Endodermal cell (in vitro differentiated cells): ENCODE data around the gene SFXN1. TPM values are rescaled to one million over a fixed set of nuclear protein-coding genes. Genes with fewer than 3 reads are reported as not detected.

Experiments used
- DNase-seq: peaks from one replicate; pipeline ENCODE4 v3.0.0-alpha.2; 2017
- H3K27ac ChIP-seq: 2 replicates; pipeline ENCODE4 v1.5.1; 2013; ENCODE audit warnings: mild to moderate bottlenecking, low read depth, low read length, moderate library complexity
- H3K27me3 ChIP-seq: 2 replicates; pipeline ENCODE4 v1.6.1; 2013; ENCODE audit warnings: mild to moderate bottlenecking, low read length, moderate library complexity; ENCODE audit not compliant: insufficient read depth, control insufficient read depth, poor library complexity, severe bottlenecking
- H3K36me3 ChIP-seq: 2 replicates; pipeline ENCODE4 v1.7.0; 2013; ENCODE audit warnings: mild to moderate bottlenecking, low read length, moderate library complexity; ENCODE audit not compliant: control insufficient read depth, insufficient read depth
- H3K4me1 ChIP-seq: one replicate; pipeline ENCODE4 v1.7.0; 2013; ENCODE audit warnings: low read length; ENCODE audit not compliant: control insufficient read depth, insufficient read depth
- H3K4me3 ChIP-seq: 2 replicates; pipeline ENCODE4 v1.5.1; 2013; ENCODE audit warnings: mild to moderate bottlenecking, low read length, moderate library complexity
- H3K9ac ChIP-seq: 2 replicates; pipeline ENCODE4 v1.6.1; 2013; ENCODE audit warnings: mild to moderate bottlenecking, low read length, moderate library complexity; ENCODE audit not compliant: poor library complexity, severe bottlenecking; ENCODE audit errors: extremely low read depth
- H3K9me3 ChIP-seq: 2 replicates; pipeline ENCODE4 v1.6.1; 2013; ENCODE audit warnings: mild to moderate bottlenecking, low read length, moderate library complexity; ENCODE audit not compliant: control insufficient read depth
- H3K27ac Mint-ChIP-seq: 2 replicates; pipeline ENCODE4 v1.8.0; 2020; ENCODE audit warnings: mixed read lengths
- H3K27me3 Mint-ChIP-seq: 2 replicates; pipeline ENCODE4 v1.8.0; 2021; ENCODE audit warnings: mild to moderate bottlenecking, mixed read lengths; ENCODE audit not compliant: insufficient read depth
- H3K36me3 Mint-ChIP-seq: 2 replicates; pipeline ENCODE4 v1.8.0; 2020; ENCODE audit warnings: low read depth, mixed read lengths
- H3K4me1 Mint-ChIP-seq: 2 replicates; pipeline ENCODE4 v1.8.0; 2020; ENCODE audit warnings: mixed read lengths
- H3K4me3 Mint-ChIP-seq: 2 replicates; pipeline ENCODE4 v1.8.0; 2020; ENCODE audit warnings: mild to moderate bottlenecking, moderate library complexity, mixed read lengths
- H3K9me3 Mint-ChIP-seq: 2 replicates; pipeline ENCODE4 v1.8.0; 2020; ENCODE audit warnings: mild to moderate bottlenecking, mixed read lengths
- WGBS, 2 experiments: methylation state at CpG; one replicate each; pipeline versions ENCODE4 v1.1.5 to v1.1.7; 2013; ENCODE audit warnings: missing lambda C conversion rate in 2 of 2, mixed read lengths in 1 of 2; ENCODE audit not compliant: insufficient coverage in 1 of 2, insufficient read length in 1 of 2; 5-methylcytosine and 5-hydroxymethylcytosine counted together
- total RNA-seq, 2 donors: library from RNA; stranded (reverse); fragmentation: NEBNext Ultra II Directional in 1 of 2; extraction: Animal tissue kit (Norgen Biotek cat#: 25700) in 1 of 2; gene quantifications; 2 replicates in 1 of 2; 3 replicates in 1 of 2; pipeline ENCODE4 v1.2.1, GENCODE V29; 2021
- TF ChIP-seq, protein P1 (sequence below): fragments of 200-600 bp; sonication (generic); conservative IDR thresholded peaks from 2 replicates; pipeline ENCODE4 v1.5.0; 2021; ENCODE audit warnings: antibody characterized with exemption, mild to moderate bottlenecking

The SFXN1 gene
- total RNA-seq, 2 donors from 2014 or later: 122 to 154 TPM

GRCh38 chr5:175468892-175469291 lies 9.5 kb upstream of the SFXN1 start:
- Histone ChIP-seq H3K27me3 (no peaks in the 10 kb centered on the region), H3K36me3 (no peaks in the 10 kb centered on the region), H3K9me3 (no peaks in the 10 kb centered on the region), H3K4me3 (no peak overlapping the region), H3K9ac (no peak overlapping the region), H3K27ac (no peak overlapping the region), H3K4me1 (peaks cover 15% of the 10 kb centered on the region)
- Mint-ChIP-seq H3K36me3 (no peaks in the 10 kb centered on the region), H3K9me3 (no peaks in the 10 kb centered on the region), H3K27me3 (no peaks in the 10 kb centered on the region), H3K4me1 (peaks cover 38% of the 10 kb centered on the region), H3K27ac (no peak overlapping the region), H3K4me3 (no peak overlapping the region)
- WGBS, 2 experiments: 100% methylated on average over 1 of the region's 1 CpG; no CpG with 5 or more reads in 1 of the 2 experiments
- DNase-seq: no peak
- TF ChIP-seq, protein P1, sequence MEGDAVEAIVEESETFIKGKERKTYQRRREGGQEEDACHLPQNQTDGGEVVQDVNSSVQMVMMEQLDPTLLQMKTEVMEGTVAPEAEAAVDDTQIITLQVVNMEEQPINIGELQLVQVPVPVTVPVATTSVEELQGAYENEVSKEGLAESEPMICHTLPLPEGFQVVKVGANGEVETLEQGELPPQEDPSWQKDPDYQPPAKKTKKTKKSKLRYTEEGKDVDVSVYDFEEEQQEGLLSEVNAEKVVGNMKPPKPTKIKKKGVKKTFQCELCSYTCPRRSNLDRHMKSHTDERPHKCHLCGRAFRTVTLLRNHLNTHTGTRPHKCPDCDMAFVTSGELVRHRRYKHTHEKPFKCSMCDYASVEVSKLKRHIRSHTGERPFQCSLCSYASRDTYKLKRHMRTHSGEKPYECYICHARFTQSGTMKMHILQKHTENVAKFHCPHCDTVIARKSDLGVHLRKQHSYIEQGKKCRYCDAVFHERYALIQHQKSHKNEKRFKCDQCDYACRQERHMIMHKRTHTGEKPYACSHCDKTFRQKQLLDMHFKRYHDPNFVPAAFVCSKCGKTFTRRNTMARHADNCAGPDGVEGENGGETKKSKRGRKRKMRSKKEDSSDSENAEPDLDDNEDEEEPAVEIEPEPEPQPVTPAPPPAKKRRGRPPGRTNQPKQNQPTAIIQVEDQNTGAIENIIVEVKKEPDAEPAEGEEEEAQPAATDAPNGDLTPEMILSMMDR: no peak

- Histone ChIP-seq H3K27ac (no peak overlapping the region), H3K36me3 (no peaks in the 10 kb centered on the region), H3K4me1 (peaks cover 9% of the 10 kb centered on the region), H3K9me3 (no peaks in the 10 kb centered on the region), H3K9ac (no peak overlapping the region), H3K4me3 (no peak overlapping the region), H3K27me3 (no peaks in the 10 kb centered on the region)
- WGBS, 2 experiments: 55 to 56% methylated on average over 3 of the region's 3 CpGs
- Mint-ChIP-seq H3K4me1 (peaks cover 28% of the 10 kb centered on the region), H3K27ac (no peak overlapping the region), H3K36me3 (no peaks in the 10 kb centered on the region), H3K27me3 (peaks cover 7% of the 10 kb centered on the region), H3K4me3 (no peak overlapping the region), H3K9me3 (no peaks in the 10 kb centered on the region)
- TF ChIP-seq, protein P1: no peak
- no peak for DNase-seq
Observed at GRCh38 chr5:175469916-175470315, 8.4 kb upstream of the SFXN1 start.

- no peaks in the 10 kb centered on the region for H3K9me3 ChIP-seq
- no peak overlapping the region for H3K4me3 ChIP-seq
- no peak overlapping the region for H3K27ac Mint-ChIP-seq
- no peak overlapping the region for H3K4me3 Mint-ChIP-seq
- WGBS, 2 experiments: 89 to 90% methylated on average over 3 to 4 of the region's 5 CpGs
- DNase-seq: no peak
- H3K9me3 Mint-ChIP-seq: no peaks in the 10 kb centered on the region
- no peaks in the 10 kb centered on the region for H3K36me3 ChIP-seq
- peaks cover 34% of the 10 kb centered on the region for H3K4me1 Mint-ChIP-seq
- TF ChIP-seq, protein P1: no peak
- no peaks in the 10 kb centered on the region for H3K27me3 ChIP-seq
- H3K27ac ChIP-seq: no peak overlapping the region
- H3K27me3 Mint-ChIP-seq: peaks cover 12% of the 10 kb centered on the region
- no peak overlapping the region for H3K9ac ChIP-seq
- no peaks in the 10 kb centered on the region for H3K36me3 Mint-ChIP-seq
- peaks cover 9% of the 10 kb centered on the region for H3K4me1 ChIP-seq
Observed at GRCh38 chr5:175470781-175471180, 7.6 kb upstream of the SFXN1 start.
